SJCRH30 (cell line): Measurements from ENCODE around the gene MIF4GD. TPM values are rescaled to one million over a fixed set of nuclear protein-coding genes. Genes with fewer than 3 reads are reported as not detected.

Source experiments
- total RNA-seq: library from RNA; depleted of rRNA; stranded (reverse); fragments of >200 nt; shearing (Covaris generic); gene quantifications from 2 replicates; pipeline ENCODE4 v1.2.3, GENCODE V29; 2014; rRNA removed

The MIF4GD gene
- total RNA-seq, 1 experiment from 2014 or later: 5.2 TPM

Other genes with a start within 250 kb of the MIF4GD start
- 337 and 350 TPM in 2 replicates for gene ATP5PD, start 224.3 kb downstream of the MIF4GD start, total RNA-seq
- gene KCTD2, start 224.0 kb downstream of the MIF4GD start, total RNA-seq: 34.4 and 34.5 TPM in 2 replicates
- gene SLC16A5, start 183.3 kb downstream of the MIF4GD start, total RNA-seq: 0.04 TPM in 1 of 2 replicates, not detected in the other
- gene ARMC7, start 161.3 kb downstream of the MIF4GD start, total RNA-seq: 9.6 and 10.9 TPM in 2 replicates
- 34.5 and 36.0 TPM in 2 replicates for gene NT5C, start 139.5 kb downstream of the MIF4GD start, total RNA-seq
- gene JPT1, start 116.7 kb downstream of the MIF4GD start, total RNA-seq: 313 and 320 TPM in 2 replicates
- 433 and 472 TPM in 2 replicates for gene SUMO2, start 88.3 kb downstream of the MIF4GD start, total RNA-seq
- gene NUP85, start 65.6 kb downstream of the MIF4GD start, total RNA-seq: 95.4 and 103 TPM in 2 replicates
- 21.8 and 26.6 TPM in 2 replicates for gene GGA3, start 9.6 kb downstream of the MIF4GD start, total RNA-seq
- 123 and 142 TPM in 2 replicates for gene MRPS7, start 9.4 kb downstream of the MIF4GD start, total RNA-seq
- 16.2 and 18.7 TPM in 2 replicates for gene SLC25A19, start 18.2 kb upstream of the MIF4GD start, total RNA-seq
- gene GRB2, start 134.4 kb upstream of the MIF4GD start, total RNA-seq: 91.8 and 92.9 TPM in 2 replicates
- gene TMEM94, start 185.4 kb upstream of the MIF4GD start, total RNA-seq: 43.5 and 55.6 TPM in 2 replicates
- gene CASKIN2, start 244.3 kb upstream of the MIF4GD start, total RNA-seq: 6.9 and 9.3 TPM in 2 replicates
- gene TSEN54, start 245.3 kb upstream of the MIF4GD start, total RNA-seq: 34.3 and 44.8 TPM in 2 replicates